ENCODE results near the gene PPP1R12A. TPM values are rescaled to one million over a fixed set of nuclear protein-coding genes. Genes with fewer than 3 reads are reported as not detected.
A peak's percentile ranks its signal among the peaks of the same experiment; 100 is the strongest.

PPP1R12A gene
- total RNA-seq, 1 donor from 2014 or later = 109 TPM

DNA sequence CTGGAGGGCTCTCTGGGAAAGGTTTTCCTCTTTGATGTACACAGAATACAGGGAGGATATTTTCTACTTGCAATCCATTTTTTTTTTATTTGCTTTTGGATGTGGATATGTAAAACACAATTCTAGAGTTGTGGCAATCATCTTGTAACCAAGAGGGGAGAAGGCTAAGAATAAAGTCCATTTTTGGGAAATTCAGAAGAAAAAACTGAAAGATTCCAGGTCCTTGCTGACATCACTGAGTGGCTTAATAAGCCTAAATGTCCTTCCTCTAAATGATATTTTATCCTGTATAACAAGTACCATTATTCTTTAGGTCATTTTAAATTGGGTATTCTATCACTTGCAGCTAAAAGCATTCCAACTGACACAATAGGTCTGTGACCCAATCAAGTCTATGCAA, 64.0 kb downstream of the PPP1R12A start:
- peaks cover 21% of the 10 kb centered on the region for H3K36me3 Mint-ChIP-seq (ENCODE audit: low read depth, unreplicated experiment)
- no peaks in the 10 kb centered on the region for H3K9me3 Mint-ChIP-seq (ENCODE audit: unreplicated experiment)
- H3K27me3 Mint-ChIP-seq (ENCODE audit: unreplicated experiment) = no peaks in the 10 kb centered on the region
- H3K4me3 Mint-ChIP-seq (ENCODE audit: unreplicated experiment) = no peak overlapping the region
- TF ChIP-seq, protein P1, sequence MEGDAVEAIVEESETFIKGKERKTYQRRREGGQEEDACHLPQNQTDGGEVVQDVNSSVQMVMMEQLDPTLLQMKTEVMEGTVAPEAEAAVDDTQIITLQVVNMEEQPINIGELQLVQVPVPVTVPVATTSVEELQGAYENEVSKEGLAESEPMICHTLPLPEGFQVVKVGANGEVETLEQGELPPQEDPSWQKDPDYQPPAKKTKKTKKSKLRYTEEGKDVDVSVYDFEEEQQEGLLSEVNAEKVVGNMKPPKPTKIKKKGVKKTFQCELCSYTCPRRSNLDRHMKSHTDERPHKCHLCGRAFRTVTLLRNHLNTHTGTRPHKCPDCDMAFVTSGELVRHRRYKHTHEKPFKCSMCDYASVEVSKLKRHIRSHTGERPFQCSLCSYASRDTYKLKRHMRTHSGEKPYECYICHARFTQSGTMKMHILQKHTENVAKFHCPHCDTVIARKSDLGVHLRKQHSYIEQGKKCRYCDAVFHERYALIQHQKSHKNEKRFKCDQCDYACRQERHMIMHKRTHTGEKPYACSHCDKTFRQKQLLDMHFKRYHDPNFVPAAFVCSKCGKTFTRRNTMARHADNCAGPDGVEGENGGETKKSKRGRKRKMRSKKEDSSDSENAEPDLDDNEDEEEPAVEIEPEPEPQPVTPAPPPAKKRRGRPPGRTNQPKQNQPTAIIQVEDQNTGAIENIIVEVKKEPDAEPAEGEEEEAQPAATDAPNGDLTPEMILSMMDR (IDR thresholded peaks at IDR 0.05; ENCODE audit: unreplicated experiment) = no peak
- H3K4me1 Mint-ChIP-seq (ENCODE audit: unreplicated experiment) = peaks cover 64% of the 10 kb centered on the region
- peak overlapping the region; percentile 91 for H3K27ac Mint-ChIP-seq (ENCODE audit: unreplicated experiment)
- DNase-seq (ENCODE audit: low spot score) = no peak

GRCh38 chr12:79859646-79860045, 75.3 kb downstream of the PPP1R12A start:
- no peak for DNase-seq (ENCODE audit: low spot score)
- Mint-ChIP-seq H3K36me3 (ENCODE audit: low read depth, unreplicated experiment) (peaks cover 25% of the 10 kb centered on the region), H3K9me3 (ENCODE audit: unreplicated experiment) (no peaks in the 10 kb centered on the region), H3K4me1 (ENCODE audit: unreplicated experiment) (peaks cover 23% of the 10 kb centered on the region), H3K27me3 (ENCODE audit: unreplicated experiment) (peaks cover 6% of the 10 kb centered on the region), H3K27ac (ENCODE audit: unreplicated experiment) (no peak overlapping the region), H3K4me3 (ENCODE audit: unreplicated experiment) (no peak overlapping the region)
- TF ChIP-seq, protein P1 (IDR thresholded peaks at IDR 0.05; ENCODE audit: unreplicated experiment) = no peak

DNA sequence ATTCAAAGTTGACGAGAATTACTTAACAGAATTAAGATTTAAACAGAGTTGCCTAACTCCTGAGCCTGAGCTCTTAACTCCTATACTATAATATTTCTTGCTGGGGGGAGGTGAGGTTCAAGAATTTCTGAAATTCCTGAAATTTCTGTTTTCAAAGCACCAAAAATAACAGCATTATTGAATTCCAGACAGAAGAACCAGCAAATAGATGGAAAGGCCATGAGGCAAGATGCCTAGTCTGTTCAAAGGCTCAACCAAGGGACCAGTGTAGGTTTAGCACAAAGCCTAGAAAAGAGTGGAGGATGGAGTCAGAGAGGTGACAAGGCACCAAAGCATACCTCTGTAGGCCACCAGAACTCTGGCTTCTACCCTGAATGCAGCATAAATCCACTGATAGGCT, 76.4 kb downstream of the PPP1R12A start:
- no peaks in the 10 kb centered on the region for H3K9me3 Mint-ChIP-seq (ENCODE audit: unreplicated experiment)

GRCh38 chr12:79857675-79858074, 77.2 kb downstream of the PPP1R12A start:
- no peaks in the 10 kb centered on the region for H3K9me3 Mint-ChIP-seq (ENCODE audit: unreplicated experiment)
- H3K4me3 Mint-ChIP-seq (ENCODE audit: unreplicated experiment) = no peak overlapping the region
- DNase-seq (ENCODE audit: low spot score) = no peak
- no peak overlapping the region for H3K27ac Mint-ChIP-seq (ENCODE audit: unreplicated experiment)
- peaks cover 10% of the 10 kb centered on the region for H3K36me3 Mint-ChIP-seq (ENCODE audit: low read depth, unreplicated experiment)
- peaks cover 5% of the 10 kb centered on the region for H3K4me1 Mint-ChIP-seq (ENCODE audit: unreplicated experiment)
- TF ChIP-seq, protein P1 (IDR thresholded peaks at IDR 0.05; ENCODE audit: unreplicated experiment) = no peak
- H3K27me3 Mint-ChIP-seq (ENCODE audit: unreplicated experiment) = peaks cover 3% of the 10 kb centered on the region

More for the DNA sequence above, 76.4 kb downstream of the PPP1R12A start:
- peaks cover 16% of the 10 kb centered on the region for H3K36me3 Mint-ChIP-seq (ENCODE audit: low read depth, unreplicated experiment)
- no peak overlapping the region for H3K4me3 Mint-ChIP-seq (ENCODE audit: unreplicated experiment)
- no peak overlapping the region for H3K27ac Mint-ChIP-seq (ENCODE audit: unreplicated experiment)
- peaks cover 3% of the 10 kb centered on the region for H3K27me3 Mint-ChIP-seq (ENCODE audit: unreplicated experiment)
- H3K4me1 Mint-ChIP-seq (ENCODE audit: unreplicated experiment) = peaks cover 12% of the 10 kb centered on the region
- DNase-seq (ENCODE audit: low spot score) = no peak
- TF ChIP-seq, protein P1 (IDR thresholded peaks at IDR 0.05; ENCODE audit: unreplicated experiment) = no peak

- peak overlapping the region; percentile 20 for H3K27ac Mint-ChIP-seq (ENCODE audit: unreplicated experiment)
- no peaks in the 10 kb centered on the region for H3K9me3 Mint-ChIP-seq (ENCODE audit: unreplicated experiment)
- H3K36me3 Mint-ChIP-seq (ENCODE audit: low read depth, unreplicated experiment) = peaks cover 2% of the 10 kb centered on the region
- H3K4me3 Mint-ChIP-seq (ENCODE audit: unreplicated experiment) = peak overlapping the region; percentile 53
- TF ChIP-seq, protein P1 (IDR thresholded peaks at IDR 0.05; ENCODE audit: unreplicated experiment) = no peak
- peaks cover 26% of the 10 kb centered on the region for H3K4me1 Mint-ChIP-seq (ENCODE audit: unreplicated experiment)
- no peak for DNase-seq (ENCODE audit: low spot score)
- peaks cover 2% of the 10 kb centered on the region for H3K27me3 Mint-ChIP-seq (ENCODE audit: unreplicated experiment)
Measured at GRCh38 chr12:79850610-79851299, 84.1 kb downstream of the PPP1R12A start.
